Keratinocyte (primary cell): Measurements from ENCODE around the gene ELOVL5. TPM values are rescaled to one million over a fixed set of nuclear protein-coding genes. Genes with fewer than 3 reads are reported as not detected.

Source experiments
- DNase-seq: peaks from one replicate; pipeline ENCODE4 v3.0.0-alpha.2; 2011; ENCODE audit warnings: low read depth, missing footprints, low spot score
- FAIRE-seq: peaks from 2 replicates; lab custom pipeline; 2011; peaks lifted over from hg19 to GRCh38; lab: Jason Lieb, UNC
- H2AFZ ChIP-seq: 2 replicates; pipeline ENCODE4 v1.6.0; 2012; ENCODE audit warnings: low read length, control low read depth, inconsistent platforms; ENCODE audit not compliant: control insufficient read depth
- H3K27ac ChIP-seq: 2 replicates; pipeline ENCODE4 v1.5.1; 2011; ENCODE audit warnings: low read length; ENCODE audit not compliant: control insufficient read depth, insufficient read depth
- H3K27me3 ChIP-seq: 3 replicates; pipeline ENCODE4 v1.6.0; 2011; ENCODE audit warnings: low read length; ENCODE audit not compliant: control insufficient read depth, insufficient read depth; ENCODE audit errors: extremely low read depth
- H3K36me3 ChIP-seq, 2 experiments: 2 replicates in 1 of 2; 3 replicates in 1 of 2; pipeline ENCODE4 v1.5.1; 2011; ENCODE audit warnings: low read length in 2 of 2, mild to moderate bottlenecking in 1 of 2; ENCODE audit not compliant: control insufficient read depth in 2 of 2, insufficient read depth in 2 of 2; ENCODE audit errors: extremely low read depth in 1 of 2
- H3K4me1 ChIP-seq: 3 replicates; pipeline ENCODE4 v1.5.1; 2011; ENCODE audit warnings: low read length; ENCODE audit not compliant: control insufficient read depth, insufficient read depth; ENCODE audit errors: extremely low read depth
- H3K4me2 ChIP-seq: 3 replicates; pipeline ENCODE4 v1.6.0; 2011; ENCODE audit warnings: low read depth, low read length; ENCODE audit not compliant: control insufficient read depth, insufficient read depth; ENCODE audit errors: extremely low read depth
- H3K4me3 ChIP-seq, 3 experiments: fragments of 200-600 bp in 1 of 3; sonication (generic) in 1 of 3; 2 replicates in 2 of 3; 3 replicates in 1 of 3; pipeline ENCODE4 v1.5.1; 2011 to 2016; ENCODE audit warnings: low read length in 3 of 3, mild to moderate bottlenecking in 3 of 3, control low read depth in 2 of 3, inconsistent platforms in 1 of 3, low read depth in 1 of 3, mixed read lengths in 1 of 3, mixed run types in 1 of 3, moderate library complexity in 1 of 3; ENCODE audit not compliant: control insufficient read depth in 2 of 3, insufficient read depth in 2 of 3; ENCODE audit errors: extremely low read depth in 1 of 3
- H3K79me2 ChIP-seq: 2 replicates; pipeline ENCODE4 v1.6.0; 2012; ENCODE audit warnings: low read length; ENCODE audit not compliant: control insufficient read depth, insufficient read depth
- H3K9ac ChIP-seq: 3 replicates; pipeline ENCODE4 v1.6.0; 2011; ENCODE audit warnings: low read length; ENCODE audit not compliant: control insufficient read depth, insufficient read depth; ENCODE audit errors: extremely low read depth
- H3K9me1 ChIP-seq: 3 replicates; pipeline ENCODE4 v1.6.0; 2011; ENCODE audit warnings: low read length; ENCODE audit not compliant: control insufficient read depth, insufficient read depth; ENCODE audit errors: extremely low read depth
- H3K9me3 ChIP-seq: 2 replicates; pipeline ENCODE4 v1.5.1; 2012; ENCODE audit warnings: low read depth, low read length; ENCODE audit not compliant: control insufficient read depth
- H4K20me1 ChIP-seq: 3 replicates; pipeline ENCODE4 v1.6.0; 2011; ENCODE audit warnings: low read length; ENCODE audit not compliant: control insufficient read depth, insufficient read depth; ENCODE audit errors: extremely low read depth
- CTCF ChIP-seq, 3 experiments: IDR thresholded peaks in 1 of 3; conservative IDR thresholded peaks in 1 of 3; optimal IDR thresholded peaks in 1 of 3; 2 replicates in 2 of 3; 3 replicates in 1 of 3; pipeline versions ENCODE3 to v1.5.1; 2011; ENCODE audit warnings: low read length in 3 of 3, mild to moderate bottlenecking in 3 of 3, moderate library complexity in 2 of 3, control low read depth in 1 of 3, inconsistent platforms in 1 of 3; ENCODE audit not compliant: insufficient read depth in 2 of 3; ENCODE audit errors: extremely low read depth in 1 of 3
- EZH2 ChIP-seq: IDR thresholded peaks from one replicate; pipeline ENCODE4 v1.6.1; 2012; ENCODE audit warnings: inconsistent platforms, mild to moderate bottlenecking, low read length, moderate library complexity
- dilution Hi-C: fragments of 300-500 bp; cut with MboI; formaldehyde crosslinking; loops from one replicate; pipeline ENCODE4 v1.7.0; 2020; ENCODE audit warnings: low sequenced_read_pairs; ENCODE audit not compliant: extremely low pct_ligation_motif_present
- polyA plus RNA-seq, 5 experiments: library from polyadenylated mRNA; depleted of rRNA in 3 of 5; stranded (reverse) in 3 of 5; stranded (forward) in 1 of 5; unstranded in 1 of 5; fragments of >200 nt; gene quantifications; 1 replicate in 1 of 5; 2 replicates in 3 of 5; 3 replicates in 1 of 5; pipeline versions ENCODE4 v1.2.1 to v1.2.3, GENCODE V29; 2011 to 2012; ENCODE audit warnings: missing spikeins in 2 of 5, low read depth in 1 of 5, low replicate concordance in 1 of 5

ELOVL5 gene
- polyA plus RNA-seq, 1 donor (not counting 4 experiments of a cell fraction or from before 2014, with no cell fraction given) = 66.7 TPM

DNA sequence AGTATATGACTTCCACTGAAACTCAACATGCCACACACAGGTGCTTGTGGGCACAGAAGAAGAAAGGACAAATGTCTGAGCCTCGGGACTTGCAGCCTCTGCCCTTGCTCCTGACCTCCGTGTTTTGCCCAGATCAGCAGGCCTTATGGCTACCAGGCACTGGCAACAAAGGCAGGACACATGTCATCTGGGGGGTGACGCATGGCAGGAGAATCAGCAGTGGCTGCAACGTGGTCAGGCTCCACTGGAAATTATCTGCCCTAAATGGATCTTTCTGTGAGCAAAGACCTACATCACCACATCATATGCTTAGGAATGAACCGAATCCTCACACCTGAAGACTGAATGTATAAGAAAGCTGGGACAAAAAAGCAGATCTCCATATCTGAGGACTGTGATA lies 78.9 kb downstream of the ELOVL5 start:
- Histone ChIP-seq H3K9ac (no peak overlapping the region), H3K9me3 (no peaks in the 10 kb centered on the region), H3K4me2 (no peak overlapping the region), H3K4me1 (no peaks in the 10 kb centered on the region), H2AFZ (no peak overlapping the region), H3K9me1 (no peaks in the 10 kb centered on the region), H3K27me3 (no peaks in the 10 kb centered on the region), H3K27ac (no peak overlapping the region), H3K4me3 (no peak overlapping the region), H3K36me3 (peaks cover 18 to 19% of the 10 kb centered on the region in 2 experiments), H3K79me2 (no peaks in the 10 kb centered on the region), H4K20me1 (no peaks in the 10 kb centered on the region)
- FAIRE-seq = no peak
- no peak for TF ChIP-seq EZH2
- TF ChIP-seq CTCF (optimal IDR thresholded peaks at IDR 0.05 in 1 of 3, IDR thresholded peaks at IDR 0.05 in 1 of 3, conservative IDR thresholded peaks at IDR 0.05 in 1 of 3; ENCODE audit: extremely low read depth in 1 of 3, insufficient read depth in 2 of 3, low read length in 3 of 3) = no peak
- no peak for DNase-seq
- dilution Hi-C loops = no loop called here

- Histone ChIP-seq H4K20me1 (no peaks in the 10 kb centered on the region), H3K79me2 (no peaks in the 10 kb centered on the region), H2AFZ (no peak overlapping the region), H3K4me1 (no peaks in the 10 kb centered on the region), H3K9ac (no peak overlapping the region), H3K4me3 (no peak overlapping the region), H3K27me3 (no peaks in the 10 kb centered on the region), H3K27ac (no peak overlapping the region), H3K9me3 (no peaks in the 10 kb centered on the region), H3K9me1 (no peaks in the 10 kb centered on the region), H3K4me2 (no peak overlapping the region), H3K36me3 (peaks cover 18 to 23% of the 10 kb centered on the region in 2 experiments)
- FAIRE-seq (no peak), DNase-seq (no peak)
- dilution Hi-C loops = no loop called here
- TF ChIP-seq EZH2 (no peak), CTCF (optimal IDR thresholded peaks at IDR 0.05 in 1 of 3, IDR thresholded peaks at IDR 0.05 in 1 of 3, conservative IDR thresholded peaks at IDR 0.05 in 1 of 3; ENCODE audit: extremely low read depth in 1 of 3, insufficient read depth in 2 of 3, low read length in 3 of 3) (no peak)
Measured at GRCh38 chr6:53268858-53269608, 79.7 kb downstream of the ELOVL5 start.
